Mesenchymal stem cell (in vitro differentiated cells and primary cell): Measurements from ENCODE around the gene PEDS1.
"Not testable (repeated sequence)": the region's sequence is repeated elsewhere in the genome, so short reads cannot be mapped to it uniquely, and the experiment has no call there.

ENCODE experiments used
- DNase-seq: peaks from one replicate; pipeline ENCODE4 v3.0.0-alpha.2; 2013
- H2AFZ ChIP-seq: one replicate; pipeline ENCODE4 v1.6.1; 2013; ENCODE audit warnings: low read depth, mild to moderate bottlenecking, control low read depth, inconsistent platforms, low read length, moderate library complexity
- H2AK5ac ChIP-seq: 2 replicates; pipeline ENCODE4 v1.6.1; 2013; ENCODE audit warnings: low read length, moderate library complexity, mild to moderate bottlenecking, inconsistent platforms; ENCODE audit not compliant: severe bottlenecking
- H2BK120ac ChIP-seq: one replicate; pipeline ENCODE4 v1.6.1; 2013; ENCODE audit warnings: low read depth, mild to moderate bottlenecking, inconsistent platforms, low read length, moderate library complexity
- H2BK12ac ChIP-seq, 2 experiments: one replicate each; pipeline ENCODE4 v1.6.1; 2013; ENCODE audit warnings: inconsistent platforms in 2 of 2, low read length in 2 of 2, mild to moderate bottlenecking in 2 of 2, moderate library complexity in 2 of 2, control low read depth in 1 of 2
- H2BK15ac ChIP-seq: one replicate; pipeline ENCODE4 v1.6.1; 2013; ENCODE audit warnings: mild to moderate bottlenecking, low read depth, inconsistent platforms; ENCODE audit not compliant: poor library complexity, severe bottlenecking
- H2BK5ac ChIP-seq: 2 replicates; pipeline ENCODE4 v1.6.1; 2013; ENCODE audit warnings: low read depth, mild to moderate bottlenecking, low read length, control low read depth, inconsistent platforms; ENCODE audit not compliant: poor library complexity, severe bottlenecking
- H3K14ac ChIP-seq, 2 experiments: one replicate each; pipeline ENCODE4 v1.6.1; 2013; ENCODE audit warnings: inconsistent platforms in 2 of 2, low read length in 2 of 2, control low read depth in 1 of 2, mild to moderate bottlenecking in 1 of 2, moderate library complexity in 1 of 2
- H3K18ac ChIP-seq, 2 experiments: one replicate each; pipeline ENCODE4 v1.6.1; 2013; ENCODE audit warnings: inconsistent platforms in 2 of 2, low read length in 2 of 2, control low read depth in 1 of 2, low read depth in 1 of 2, mild to moderate bottlenecking in 1 of 2
- H3K23ac ChIP-seq, 2 experiments: one replicate each; pipeline ENCODE4 v1.6.1; 2013; ENCODE audit warnings: inconsistent platforms in 2 of 2, low read length in 2 of 2, mild to moderate bottlenecking in 2 of 2, moderate library complexity in 2 of 2, control low read depth in 1 of 2
- H3K27ac ChIP-seq: 2 replicates; pipeline ENCODE4 v1.5.1; 2013; ENCODE audit warnings: mild to moderate bottlenecking, moderate library complexity, low read length, control low read depth, inconsistent platforms; ENCODE audit not compliant: poor library complexity, severe bottlenecking
- H3K27me3 ChIP-seq, 2 experiments: 2 replicates each; pipeline versions ENCODE4 v1.6.1 to v1.7.0; 2013; ENCODE audit warnings: low read length in 2 of 2, mild to moderate bottlenecking in 2 of 2, moderate library complexity in 2 of 2, control low read depth in 1 of 2, inconsistent platforms in 1 of 2; ENCODE audit not compliant: control insufficient read depth in 1 of 2, insufficient read depth in 1 of 2
- H3K36me3 ChIP-seq, 2 experiments: 2 replicates each; pipeline versions ENCODE4 v1.6.1 to v1.7.0; 2013; ENCODE audit warnings: low read length in 2 of 2, control low read depth in 1 of 2, inconsistent platforms in 1 of 2, low read depth in 1 of 2, mild to moderate bottlenecking in 1 of 2; ENCODE audit not compliant: insufficient read depth in 2 of 2, control insufficient read depth in 1 of 2
- H3K4ac ChIP-seq, 2 experiments: one replicate each; pipeline ENCODE4 v1.6.1; 2013; ENCODE audit warnings: inconsistent platforms in 2 of 2, low read length in 2 of 2, mild to moderate bottlenecking in 2 of 2, moderate library complexity in 2 of 2, control low read depth in 1 of 2, low read depth in 1 of 2
- H3K4me1 ChIP-seq: 2 replicates; pipeline ENCODE4 v1.6.1; 2013; ENCODE audit warnings: low read depth, low read length, control low read depth; ENCODE audit not compliant: control insufficient read depth, insufficient read depth
- H3K4me2 ChIP-seq: 2 replicates; pipeline ENCODE4 v1.6.1; 2013; ENCODE audit warnings: low read length, mild to moderate bottlenecking, inconsistent platforms; ENCODE audit not compliant: poor library complexity, severe bottlenecking
- H3K4me3 ChIP-seq, 2 experiments: 2 replicates each; pipeline versions ENCODE4 v1.5.1 to v1.7.0; 2013; ENCODE audit warnings: low read length in 2 of 2, mild to moderate bottlenecking in 2 of 2, control low read depth in 1 of 2, low read depth in 1 of 2; ENCODE audit not compliant: insufficient read depth in 1 of 2
- H3K79me1 ChIP-seq: replicated peaks from 2 replicates; pipeline ENCODE4 v1.6.1; 2013; ENCODE audit warnings: mild to moderate bottlenecking, control low read depth, low read length, inconsistent platforms; ENCODE audit not compliant: poor library complexity, severe bottlenecking
- H3K9ac ChIP-seq: 2 replicates; pipeline ENCODE4 v1.7.0; 2013; ENCODE audit warnings: mild to moderate bottlenecking, low read length, moderate library complexity
- H3K9me3 ChIP-seq: 2 replicates; pipeline ENCODE4 v1.7.0; 2013; ENCODE audit warnings: mild to moderate bottlenecking, low read length; ENCODE audit not compliant: control insufficient read depth
- H4K8ac ChIP-seq: one replicate; pipeline ENCODE4 v1.6.1; 2013; ENCODE audit warnings: inconsistent platforms, mild to moderate bottlenecking, low read length, moderate library complexity
- H4K91ac ChIP-seq: one replicate; pipeline ENCODE4 v1.6.1; 2013; ENCODE audit warnings: mild to moderate bottlenecking, low read length, inconsistent platforms
- WGBS: methylation state at CpG from one replicate; pipeline ENCODE4 v1.1.7; 2013; ENCODE audit warnings: mixed read lengths; 5-methylcytosine and 5-hydroxymethylcytosine counted together

Gene PEDS1

GRCh38 chr20:50185426-50185825 lies 31.9 kb upstream of the PEDS1 start:
- no peaks in the 10 kb centered on the region for H3K27me3 ChIP-seq

DNA sequence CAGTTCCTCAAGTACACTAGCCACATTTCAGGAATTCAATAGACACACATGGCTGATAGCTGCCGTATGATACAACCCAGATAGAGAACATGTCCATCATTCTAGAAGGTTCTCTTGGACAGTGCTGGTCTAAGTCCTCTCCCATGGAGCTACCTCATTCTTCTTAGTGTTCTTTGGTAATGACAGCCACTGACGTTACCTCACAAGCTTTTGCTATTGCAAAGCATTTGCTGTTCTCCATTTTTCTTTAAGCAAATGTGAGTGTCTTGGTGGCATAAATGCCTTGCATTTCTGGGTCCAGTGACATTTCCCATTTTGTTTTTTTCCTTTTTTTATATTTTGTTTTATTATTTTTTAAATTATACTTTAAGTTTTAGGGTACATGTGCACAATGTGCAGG lies 28.8 kb upstream of the PEDS1 start:
- no peak overlapping the region for H3K4ac ChIP-seq
- peaks cover 4% of the 10 kb centered on the region for H3K4me1 ChIP-seq
- no peak overlapping the region for H3K14ac ChIP-seq
- H3K9me3 ChIP-seq, result no peaks in the 10 kb centered on the region
- H3K27ac ChIP-seq, result no peak overlapping the region
- H3K9ac ChIP-seq, result no peak overlapping the region
- H3K27me3 ChIP-seq, result no peaks in the 10 kb centered on the region
- no peak overlapping the region for H2AFZ ChIP-seq
- no peak overlapping the region for H4K8ac ChIP-seq
- no peak overlapping the region for H3K4me3 ChIP-seq
- no peak overlapping the region for H2BK5ac ChIP-seq
- no peak overlapping the region for H3K18ac ChIP-seq
- no peak overlapping the region for H2BK12ac ChIP-seq
- H3K23ac ChIP-seq, result no peak overlapping the region
- H3K4me2 ChIP-seq, result no peak overlapping the region
- no peak overlapping the region for H2BK120ac ChIP-seq
- H2BK15ac ChIP-seq, result no peak overlapping the region
- H2AK5ac ChIP-seq, result no peak overlapping the region
- H3K79me1 ChIP-seq, result peaks cover 1% of the 10 kb centered on the region
- no peaks in the 10 kb centered on the region for H3K36me3 ChIP-seq
- no peak overlapping the region for H4K91ac ChIP-seq
- no peak for DNase-seq
- WGBS, result 87% methylated on average over 1 of the region's 2 CpGs

More at GRCh38 chr20:50185426-50185825, 31.9 kb upstream of the PEDS1 start:
- Histone ChIP-seq H3K27ac (no peak overlapping the region), H3K9ac (no peak overlapping the region), H2AFZ (no peak overlapping the region), H3K18ac (no peak overlapping the region), H4K8ac (no peak overlapping the region), H2BK15ac (no peak overlapping the region), H3K9me3 (no peaks in the 10 kb centered on the region), H3K4me3 (no peak overlapping the region), H3K23ac (no peak overlapping the region), H3K4me2 (no peak overlapping the region), H2BK5ac (no peak overlapping the region), H3K79me1 (no peaks in the 10 kb centered on the region), H2BK120ac (no peak overlapping the region), H2AK5ac (no peak overlapping the region), H4K91ac (no peak overlapping the region), H3K36me3 (no peaks in the 10 kb centered on the region), H3K4ac (no peak overlapping the region), H2BK12ac (no peak overlapping the region), H3K14ac (no peak overlapping the region), H3K4me1 (peaks cover 16% of the 10 kb centered on the region)
- no peak for DNase-seq
- 97% methylated on average over 4 of the region's 5 CpGs for WGBS

GRCh38 chr20:50181344-50181743 lies 27.8 kb upstream of the PEDS1 start:
- 96% methylated on average over 9 of the region's 10 CpGs for WGBS
- H3K9ac ChIP-seq, result no peak overlapping the region
- H4K91ac ChIP-seq, result no peak overlapping the region
- H2BK5ac ChIP-seq, result no peak overlapping the region
- H2AFZ ChIP-seq, result no peak overlapping the region
- no peaks in the 10 kb centered on the region for H3K4me1 ChIP-seq
- H2BK12ac ChIP-seq, result no peak overlapping the region
- no peak overlapping the region for H4K8ac ChIP-seq
- H3K27me3 ChIP-seq, result no peaks in the 10 kb centered on the region
- no peaks in the 10 kb centered on the region for H3K9me3 ChIP-seq
- no peak overlapping the region for H3K4ac ChIP-seq
- H3K18ac ChIP-seq, result no peak overlapping the region
- no peak overlapping the region for H2BK15ac ChIP-seq
- H3K79me1 ChIP-seq, result peaks cover 1% of the 10 kb centered on the region
- no peak overlapping the region for H2AK5ac ChIP-seq
- no peak overlapping the region for H3K27ac ChIP-seq
- H3K23ac ChIP-seq, result no peak overlapping the region
- no peak overlapping the region for H3K4me3 ChIP-seq
- no peak overlapping the region for H2BK120ac ChIP-seq
- no peaks in the 10 kb centered on the region for H3K36me3 ChIP-seq
- no peak overlapping the region for H3K4me2 ChIP-seq
- DNase-seq, result no peak
- no peak overlapping the region for H3K14ac ChIP-seq

- H3K4me3 ChIP-seq, H3K27me3 ChIP-seq, H4K8ac ChIP-seq, H3K4me1 ChIP-seq, H2AFZ ChIP-seq, H3K9ac ChIP-seq, H4K91ac ChIP-seq, H3K36me3 ChIP-seq, H3K27ac ChIP-seq, H2AK5ac ChIP-seq, H3K18ac ChIP-seq, H3K4ac ChIP-seq, H2BK120ac ChIP-seq, H3K4me2 ChIP-seq, H3K79me1 ChIP-seq, H3K23ac ChIP-seq, H2BK5ac ChIP-seq, H2BK15ac ChIP-seq, H3K14ac ChIP-seq, H2BK12ac ChIP-seq, DNase-seq, H3K9me3 ChIP-seq: not testable (repeated sequence)
- 92% methylated on average over 6 of the region's 9 CpGs for WGBS
Measured at GRCh38 chr20:50178672-50179071, 25.1 kb upstream of the PEDS1 start.
